Esophagus muscularis mucosa (tissue), 4 donors: ENCODE results near the gene PPDPF. TPM values are rescaled to one million over a fixed set of nuclear protein-coding genes. Genes with fewer than 3 reads are reported as not detected.

ENCODE experiments used
- DNase-seq: peaks from one replicate; pipeline ENCODE4 v3.0.0-alpha.2; 2017; ENCODE audit errors: extremely low spot score
- H3K27ac ChIP-seq, 4 donors: fragments of 200-600 bp; sonication (generic); replicated peaks in 1 of 4; 1 replicate in 3 of 4; 2 replicates in 1 of 4; pipeline ENCODE4 v1.5.1; 2016 to 2019; ENCODE audit warnings: mild to moderate bottlenecking in 1 of 4
- H3K27me3 ChIP-seq, 4 donors: fragments of 200-600 bp; sonication (generic); one replicate each; pipeline versions ENCODE4 v1.5.1 to v1.6.0; 2016 to 2019
- H3K36me3 ChIP-seq, 4 donors: fragments of 200-600 bp; sonication (generic); one replicate each; pipeline ENCODE4 v1.5.1; 2016 to 2019
- H3K4me1 ChIP-seq, 4 donors: fragments of 200-600 bp; sonication (generic); one replicate each; pipeline ENCODE4 v1.5.1; 2016 to 2019
- H3K4me3 ChIP-seq, 4 donors: fragments of 200-600 bp; sonication (generic); 1 replicate in 2 of 4; 2 replicates in 2 of 4; pipeline ENCODE4 v1.5.1; 2016 to 2019; ENCODE audit warnings: mild to moderate bottlenecking in 4 of 4, moderate library complexity in 1 of 4
- H3K9me3 ChIP-seq, 4 donors: fragments of 200-600 bp; sonication (generic); 1 replicate in 3 of 4; 2 replicates in 1 of 4; pipeline ENCODE4 v1.5.1; 2016 to 2019
- EP300 ChIP-seq: sonication (generic); formaldehyde crosslinking; IDR thresholded peaks from one replicate; pipeline ENCODE4 v1.6.1; 2017; ENCODE audit warnings: antibody characterized with exemption
- POLR2A ChIP-seq: fragments of 450-650 bp; IDR thresholded peaks from one replicate; pipeline ENCODE4 v1.6.1; 2017; ENCODE audit warnings: antibody characterized with exemption, moderate library complexity, mild to moderate bottlenecking, low read depth
- POLR2AphosphoS5 ChIP-seq, 2 donors: sonication (generic); formaldehyde crosslinking; IDR thresholded peaks; one replicate each; pipeline ENCODE4 v1.6.1; 2017; ENCODE audit warnings: antibody characterized with exemption in 2 of 2
- WGBS: methylation state at CpG from one replicate; pipeline ENCODE4 v1.1.5; 2018; 5-methylcytosine and 5-hydroxymethylcytosine counted together
- intact Hi-C: fragments of 100-400 bp; cut with DNase I; formaldehyde crosslinking; loops from one replicate; pipeline ENCODE4 v1.15.1; 2023
- total RNA-seq, 4 donors: library from RNA; depleted of rRNA; stranded (reverse); fragments of >200 nt; gene quantifications; one replicate each; pipeline versions ENCODE4 v1.1.0 to v1.2.1, GENCODE V29; 2016
- TF ChIP-seq, protein P1 (sequence below), 3 experiments: fragments of 200-600 bp in 2 of 3; fragments of 450-650 bp in 1 of 3; sonication (generic) in 2 of 3; IDR thresholded peaks; one replicate each; pipeline ENCODE4 v1.5.1; 2017 to 2019; ENCODE audit warnings: antibody characterized with exemption in 3 of 3, mild to moderate bottlenecking in 2 of 3, moderate library complexity in 1 of 3

PPDPF gene
- total RNA-seq, 4 donors from 2014 or later = 150 to 291 (median 270) TPM

DNA sequence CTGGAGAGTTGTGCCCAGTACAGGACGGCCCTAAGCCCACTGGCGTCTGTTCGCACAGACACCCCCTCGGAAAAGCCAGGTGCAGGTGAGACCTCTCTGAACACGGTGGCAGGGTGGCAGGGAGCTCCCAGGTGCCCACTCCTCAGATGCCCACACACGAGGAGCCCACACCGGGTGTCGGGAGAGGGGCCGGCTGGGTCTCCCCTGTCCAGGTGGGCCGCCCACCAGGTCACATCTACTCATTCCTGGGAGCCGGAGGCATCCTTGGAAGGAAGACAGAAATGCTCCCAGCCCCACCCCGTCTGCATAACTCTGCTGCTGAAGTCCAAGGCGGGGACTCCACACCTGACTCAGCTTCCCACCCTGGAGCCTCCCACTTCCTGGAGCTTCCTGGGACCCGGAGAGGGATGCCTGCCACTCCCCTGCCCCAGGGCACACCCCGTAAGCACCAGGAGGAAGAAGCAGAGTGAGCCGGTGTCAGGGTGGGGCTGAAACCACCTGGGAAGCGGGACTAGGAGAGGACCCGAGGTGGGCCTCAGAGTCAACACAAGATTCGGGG, 24.5 kb downstream of the PPDPF start:
- H3K4me3 ChIP-seq = no peak overlapping the region
- no peak overlapping the region for H3K27ac ChIP-seq
- 82% methylated on average over 16 of the region's 19 CpGs for WGBS
- peaks cover 0 to 6% (median 0%) of the 10 kb centered on the region in 4 donors for H3K4me1 ChIP-seq
- peaks cover 0 to 58% (median 15%) of the 10 kb centered on the region in 4 donors for H3K27me3 ChIP-seq
- DNase-seq = no peak
- H3K9me3 ChIP-seq = no peaks in the 10 kb centered on the region
- no peak for TF ChIP-seq EP300
- TF ChIP-seq, protein P1, sequence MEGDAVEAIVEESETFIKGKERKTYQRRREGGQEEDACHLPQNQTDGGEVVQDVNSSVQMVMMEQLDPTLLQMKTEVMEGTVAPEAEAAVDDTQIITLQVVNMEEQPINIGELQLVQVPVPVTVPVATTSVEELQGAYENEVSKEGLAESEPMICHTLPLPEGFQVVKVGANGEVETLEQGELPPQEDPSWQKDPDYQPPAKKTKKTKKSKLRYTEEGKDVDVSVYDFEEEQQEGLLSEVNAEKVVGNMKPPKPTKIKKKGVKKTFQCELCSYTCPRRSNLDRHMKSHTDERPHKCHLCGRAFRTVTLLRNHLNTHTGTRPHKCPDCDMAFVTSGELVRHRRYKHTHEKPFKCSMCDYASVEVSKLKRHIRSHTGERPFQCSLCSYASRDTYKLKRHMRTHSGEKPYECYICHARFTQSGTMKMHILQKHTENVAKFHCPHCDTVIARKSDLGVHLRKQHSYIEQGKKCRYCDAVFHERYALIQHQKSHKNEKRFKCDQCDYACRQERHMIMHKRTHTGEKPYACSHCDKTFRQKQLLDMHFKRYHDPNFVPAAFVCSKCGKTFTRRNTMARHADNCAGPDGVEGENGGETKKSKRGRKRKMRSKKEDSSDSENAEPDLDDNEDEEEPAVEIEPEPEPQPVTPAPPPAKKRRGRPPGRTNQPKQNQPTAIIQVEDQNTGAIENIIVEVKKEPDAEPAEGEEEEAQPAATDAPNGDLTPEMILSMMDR (IDR thresholded peaks at IDR 0.05) = no peak
- TF ChIP-seq POLR2A = no peak
- no peak for TF ChIP-seq POLR2AphosphoS5 (IDR thresholded peaks at IDR 0.05)
- no peaks in the 10 kb centered on the region for H3K36me3 ChIP-seq
- intact Hi-C loops = no loop called here

DNA sequence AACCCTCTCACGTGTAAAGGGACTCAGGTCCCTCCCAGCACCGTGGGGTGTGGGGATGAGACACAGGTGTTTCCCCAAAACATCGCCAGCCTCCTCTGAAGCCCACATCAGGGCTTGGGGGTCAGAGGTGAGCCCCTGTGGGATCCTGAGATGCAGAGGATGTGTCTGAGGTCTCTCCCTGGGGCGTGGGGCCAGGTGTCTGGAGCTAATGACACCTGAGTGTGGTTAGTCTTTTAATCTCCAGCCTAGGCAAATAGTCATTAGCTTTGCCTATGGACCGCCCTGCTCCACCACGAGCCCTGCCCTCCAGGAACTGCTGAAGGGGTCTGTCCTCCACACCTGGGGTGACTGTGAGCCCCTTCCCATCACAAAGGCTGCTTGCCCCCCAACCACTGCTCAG, 25.2 kb downstream of the PPDPF start:
- WGBS = no CpG with 5 or more reads among the region's 6 CpGs
- intact Hi-C loops = no loop called here
- H3K36me3 ChIP-seq = no peaks in the 10 kb centered on the region

DNA sequence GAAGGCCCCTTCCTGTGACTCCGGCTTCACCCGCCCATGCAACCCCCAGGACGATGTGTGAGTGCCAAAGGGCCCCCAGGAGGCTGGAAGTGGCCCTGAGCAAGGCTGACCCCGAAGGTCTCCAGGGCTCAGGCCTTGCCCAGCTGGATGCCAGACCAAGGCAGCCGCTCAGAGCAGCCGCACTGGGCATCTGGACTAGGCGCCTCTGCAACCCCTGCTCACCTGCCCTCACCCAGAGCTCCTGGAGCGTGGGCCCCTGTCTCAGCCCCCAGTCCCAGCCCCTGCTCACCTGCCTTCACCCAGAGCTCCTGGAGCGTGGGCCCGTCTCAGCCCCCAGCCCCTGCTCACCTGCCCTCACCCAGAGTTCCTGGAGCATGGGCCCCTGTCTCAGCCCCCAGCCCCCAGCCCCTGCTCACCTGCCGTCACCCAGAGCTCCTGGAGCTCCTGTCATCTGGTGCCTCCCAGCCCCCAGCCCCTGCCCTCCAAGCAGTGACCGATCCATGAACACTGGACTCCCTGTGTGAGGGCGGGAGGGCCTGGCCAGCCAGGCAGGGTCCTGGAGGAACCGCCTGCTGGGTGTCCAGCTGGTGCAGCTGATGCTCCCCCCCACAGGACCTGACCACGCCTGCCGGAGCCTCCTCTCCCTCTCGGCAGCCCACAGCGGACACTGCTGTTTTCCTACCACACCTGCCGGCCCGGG, 25.8 kb downstream of the PPDPF start:
- Histone ChIP-seq H3K4me1 (peaks cover 0 to 6% (median 0%) of the 10 kb centered on the region in 4 donors), H3K9me3 (no peaks in the 10 kb centered on the region), H3K27ac (no peak overlapping the region), H3K36me3 (no peaks in the 10 kb centered on the region), H3K4me3 (no peak overlapping the region), H3K27me3 (peaks cover 0 to 68% (median 15%) of the 10 kb centered on the region in 4 donors)
- WGBS = 73% methylated on average over 17 of the region's 20 CpGs
- intact Hi-C loops = no loop called here
- TF ChIP-seq POLR2AphosphoS5 (IDR thresholded peaks at IDR 0.05) (no peak), EP300 (no peak), POLR2A (no peak)
- TF ChIP-seq, protein P1 (IDR thresholded peaks at IDR 0.05) = no peak
- DNase-seq = no peak

More for the DNA sequence above, 25.2 kb downstream of the PPDPF start:
- H3K27ac ChIP-seq = no peak overlapping the region
- no peak overlapping the region for H3K4me3 ChIP-seq
- H3K27me3 ChIP-seq = peaks cover 0 to 63% (median 15%) of the 10 kb centered on the region in 4 donors
- no peaks in the 10 kb centered on the region for H3K9me3 ChIP-seq
- no peak for DNase-seq
- TF ChIP-seq, protein P1 (IDR thresholded peaks at IDR 0.05) = no peak
- TF ChIP-seq POLR2AphosphoS5 (IDR thresholded peaks at IDR 0.05) (no peak), EP300 (no peak), POLR2A (no peak)
- peaks cover 0 to 6% (median 0%) of the 10 kb centered on the region in 4 donors for H3K4me1 ChIP-seq

DNA sequence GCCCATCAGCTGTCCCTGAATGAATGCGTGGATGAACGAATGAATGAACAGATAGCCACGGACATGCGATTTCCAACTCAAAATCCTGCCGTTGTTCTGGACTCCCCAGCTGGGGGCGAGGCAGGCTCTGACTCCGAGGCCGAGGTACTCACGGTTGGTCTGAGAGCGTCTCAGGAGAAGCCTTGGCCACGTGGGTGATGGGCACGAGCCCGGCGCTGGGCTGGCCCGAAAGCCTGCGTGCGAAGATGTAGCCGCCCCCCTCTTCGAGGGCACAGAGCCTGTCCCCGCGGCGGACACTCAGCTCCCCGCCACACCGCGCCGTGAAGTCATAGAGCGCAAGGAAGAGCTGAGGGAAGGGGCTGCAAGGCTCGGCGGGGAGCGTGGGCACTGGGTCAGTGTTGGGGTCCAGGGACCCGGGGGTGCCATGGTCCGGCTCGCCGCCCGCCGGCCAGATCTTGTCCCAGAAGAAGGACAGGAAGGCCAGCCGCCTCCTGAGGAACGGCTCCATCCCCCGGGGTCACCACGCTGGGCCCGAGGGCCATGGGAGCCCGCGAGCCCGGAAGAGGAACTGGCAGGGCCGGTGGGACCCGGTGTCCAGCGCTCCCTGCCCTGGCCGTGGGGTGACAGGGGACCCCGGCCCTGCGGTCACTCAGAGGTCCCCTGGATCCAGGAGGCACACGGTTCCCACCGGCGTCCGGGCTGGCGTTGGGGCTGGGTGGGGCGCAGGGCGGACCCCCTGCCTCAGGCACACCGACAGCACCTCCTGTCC, 26.6 kb downstream of the PPDPF start:
- peaks cover 0 to 6% (median 0%) of the 10 kb centered on the region in 4 donors for H3K4me1 ChIP-seq
- peaks cover 0 to 69% (median 15%) of the 10 kb centered on the region in 4 donors for H3K27me3 ChIP-seq
- WGBS = 58% methylated on average over 34 of the region's 58 CpGs
- no peak for DNase-seq
- H3K9me3 ChIP-seq = no peaks in the 10 kb centered on the region
- H3K36me3 ChIP-seq = no peaks in the 10 kb centered on the region
- H3K4me3 ChIP-seq = no peak overlapping the region
- intact Hi-C loops = no loop called here
- H3K27ac ChIP-seq = no peak overlapping the region
- TF ChIP-seq EP300 = no peak
- TF ChIP-seq POLR2A = no peak
- TF ChIP-seq, protein P1 (IDR thresholded peaks at IDR 0.05) = no peak
- no peak for TF ChIP-seq POLR2AphosphoS5 (IDR thresholded peaks at IDR 0.05)
